ENCODE measurements around the gene KAT6B. TPM values are rescaled to one million over a fixed set of nuclear protein-coding genes. Genes with fewer than 3 reads are reported as not detected.

KAT6B gene
- total RNA-seq, 1 experiment from 2014 or later, result 14.9 TPM

DNA sequence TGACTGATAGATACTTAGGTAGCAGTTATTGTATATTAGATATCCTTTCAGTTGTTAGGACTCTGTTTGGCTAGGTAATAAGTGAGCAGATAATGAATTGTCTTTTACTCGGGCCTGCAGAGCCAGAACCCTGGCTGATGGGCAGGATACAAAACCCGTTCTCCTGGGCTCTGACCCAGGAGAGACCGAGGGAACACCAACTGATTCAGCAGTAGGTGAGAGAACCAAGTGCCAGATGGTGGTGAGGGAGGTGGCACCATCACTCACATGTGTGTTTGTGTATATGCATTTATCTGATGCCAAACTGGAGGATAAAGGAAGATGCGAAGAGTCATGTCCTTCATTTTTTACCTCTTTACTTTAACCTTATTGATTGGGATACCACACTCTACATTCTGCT is 169.4 kb downstream of the KAT6B start:
- Mint-ChIP-seq H3K9me3 (ENCODE audit: unreplicated experiment) (no peaks in the 10 kb centered on the region), H3K4me1 (ENCODE audit: low read depth, unreplicated experiment) (no peaks in the 10 kb centered on the region), H3K27ac (ENCODE audit: unreplicated experiment) (no peak overlapping the region), H3K27me3 (ENCODE audit: insufficient read depth, unreplicated experiment) (no peaks in the 10 kb centered on the region), H3K4me3 (ENCODE audit: unreplicated experiment) (no peak overlapping the region), H3K36me3 (ENCODE audit: insufficient read depth, unreplicated experiment) (peaks cover 14% of the 10 kb centered on the region)
- no TSS peak for BruUV-seq (replicated peaks)
- TF ChIP-seq CTCF (IDR thresholded peaks at IDR 0.05; ENCODE audit: insufficient read depth in 1 of 2, low read depth in 1 of 2, low read length in 1 of 2, severe bottlenecking in 1 of 2, unreplicated experiment in 1 of 2), result no peak
- intact Hi-C loops (cut with micrococcal nuclease; ENCODE audit: unreplicated experiment), result no loop called here
- ChIA-PET POLR2A (interaction anchor here (0.6 kb wide), 1 partner anchor 24 kb away, joined by 3 read pairs; no protein-coding TSS in a partner anchor), CTCF (no interaction called here)
- Histone ChIP-seq H3K27me3 (replicated peaks; ENCODE audit: control insufficient read depth, insufficient read depth, low read length) (no peaks in the 10 kb centered on the region), H3K36me3 (ENCODE audit: control insufficient read depth, insufficient read depth, low read length) (no peaks in the 10 kb centered on the region), H3K4me1 (no peaks in the 10 kb centered on the region), H3K4me3 (ENCODE audit: low read depth, low read length) (no peak overlapping the region), H3K9me3 (no peaks in the 10 kb centered on the region)
- no peak for DNase-seq

GRCh38 chr10:74997163-74997562 is 170.8 kb downstream of the KAT6B start:
- intact Hi-C loops (cut with micrococcal nuclease; ENCODE audit: unreplicated experiment), result no loop called here
- CTCF ChIA-PET, result interaction anchor here (1.1 kb wide), 1 partner anchor 22 kb away, joined by 3 read pairs; no protein-coding TSS in a partner anchor
- TF ChIP-seq CTCF (IDR thresholded peaks at IDR 0.05; ENCODE audit: insufficient read depth in 1 of 2, low read depth in 1 of 2, low read length in 1 of 2, severe bottlenecking in 1 of 2, unreplicated experiment in 1 of 2), result no peak
- Mint-ChIP-seq H3K36me3 (ENCODE audit: insufficient read depth, unreplicated experiment) (peaks cover 14% of the 10 kb centered on the region), H3K4me3 (ENCODE audit: unreplicated experiment) (no peak overlapping the region), H3K9me3 (ENCODE audit: unreplicated experiment) (no peaks in the 10 kb centered on the region), H3K4me1 (ENCODE audit: low read depth, unreplicated experiment) (no peaks in the 10 kb centered on the region), H3K27ac (ENCODE audit: unreplicated experiment) (no peak overlapping the region), H3K27me3 (ENCODE audit: insufficient read depth, unreplicated experiment) (no peaks in the 10 kb centered on the region)
- Histone ChIP-seq H3K4me1 (no peaks in the 10 kb centered on the region), H3K9me3 (no peaks in the 10 kb centered on the region), H3K36me3 (ENCODE audit: control insufficient read depth, insufficient read depth, low read length) (no peaks in the 10 kb centered on the region), H3K4me3 (ENCODE audit: low read depth, low read length) (no peak overlapping the region), H3K27me3 (replicated peaks; ENCODE audit: control insufficient read depth, insufficient read depth, low read length) (no peaks in the 10 kb centered on the region)
- no TSS peak for BruUV-seq (replicated peaks)
- POLR2A ChIA-PET, result no interaction called here
- DNase-seq, result no peak

- no peaks in the 10 kb centered on the region for H3K4me1 Mint-ChIP-seq (ENCODE audit: low read depth, unreplicated experiment)
- peaks cover 6% of the 10 kb centered on the region for H3K36me3 Mint-ChIP-seq (ENCODE audit: insufficient read depth, unreplicated experiment)
- H3K27me3 Mint-ChIP-seq (ENCODE audit: insufficient read depth, unreplicated experiment), result no peaks in the 10 kb centered on the region
- BruUV-seq (replicated peaks), result no TSS peak
- CTCF ChIA-PET, result no interaction called here
- no peaks in the 10 kb centered on the region for H3K9me3 Mint-ChIP-seq (ENCODE audit: unreplicated experiment)
- H3K27me3 ChIP-seq (replicated peaks; ENCODE audit: control insufficient read depth, insufficient read depth, low read length), result no peaks in the 10 kb centered on the region
- no peak overlapping the region for H3K27ac Mint-ChIP-seq (ENCODE audit: unreplicated experiment)
- H3K9me3 ChIP-seq, result no peaks in the 10 kb centered on the region
- no peak overlapping the region for H3K4me3 Mint-ChIP-seq (ENCODE audit: unreplicated experiment)
- POLR2A ChIA-PET, result no interaction called here
- no peak for TF ChIP-seq CTCF (IDR thresholded peaks at IDR 0.05; ENCODE audit: insufficient read depth in 1 of 2, low read depth in 1 of 2, low read length in 1 of 2, severe bottlenecking in 1 of 2, unreplicated experiment in 1 of 2)
- H3K4me1 ChIP-seq, result no peaks in the 10 kb centered on the region
- intact Hi-C loops (cut with micrococcal nuclease; ENCODE audit: unreplicated experiment), result no loop called here
- no peak for DNase-seq
- H3K4me3 ChIP-seq (ENCODE audit: low read depth, low read length), result no peak overlapping the region
- no peaks in the 10 kb centered on the region for H3K36me3 ChIP-seq (ENCODE audit: control insufficient read depth, insufficient read depth, low read length)
Observed at GRCh38 chr10:75000748-75001321, 174.4 kb downstream of the KAT6B start.
